GM23338 (cell line): ENCODE data around the gene UBE2F. TPM values are rescaled to one million over a fixed set of nuclear protein-coding genes. Genes with fewer than 3 reads are reported as not detected.

ENCODE experiments used
- ATAC-seq: fragments of 200-7000 bp; cut with Tn5 transposase; 3 replicates; pipeline ENCODE4 v1.9.1; 2020
- DNase-seq: peaks from one replicate; pipeline ENCODE4 v3.0.0-alpha.2; 2015; ENCODE audit warnings: low spot score
- H2AFZ ChIP-seq: fragments of 200-600 bp; sonication (generic); 2 replicates; pipeline ENCODE4 v1.8.0; 2016; ENCODE audit warnings: antibody characterized with exemption, mild to moderate bottlenecking, moderate library complexity
- H3F3A ChIP-seq: fragments of 200-600 bp; sonication (generic); replicated peaks from 2 replicates; pipeline ENCODE4 v1.8.0; 2017; ENCODE audit warnings: antibody characterized with exemption, mixed run types, low read depth
- H3K27ac ChIP-seq: fragments of 200-600 bp; sonication (generic); 2 replicates; pipeline ENCODE4 v1.6.1; 2016; ENCODE audit warnings: low read depth
- H3K27me3 ChIP-seq: fragments of 200-600 bp; sonication (generic); 2 replicates; pipeline ENCODE4 v1.8.0; 2016; ENCODE audit warnings: mild to moderate bottlenecking, mixed run types, moderate library complexity; ENCODE audit not compliant: insufficient read depth
- H3K36me3 ChIP-seq: fragments of 200-600 bp; sonication (generic); 2 replicates; pipeline ENCODE4 v1.8.0; 2016; ENCODE audit warnings: mild to moderate bottlenecking; ENCODE audit not compliant: insufficient read depth
- H3K4me1 ChIP-seq: fragments of 200-600 bp; sonication (generic); 2 replicates; pipeline ENCODE4 v1.8.0; 2016; ENCODE audit warnings: mild to moderate bottlenecking, moderate library complexity; ENCODE audit not compliant: insufficient read depth
- H3K4me2 ChIP-seq: fragments of 200-600 bp; sonication (generic); 2 replicates; pipeline ENCODE4 v1.7.1; 2017; ENCODE audit warnings: mixed run types
- H3K4me3 ChIP-seq: fragments of 200-600 bp; sonication (generic); 2 replicates; pipeline ENCODE4 v1.6.1; 2016; ENCODE audit warnings: mixed run types
- H3K79me2 ChIP-seq: fragments of 200-600 bp; sonication (generic); replicated peaks from 2 replicates; pipeline ENCODE4 v1.8.0; 2017; ENCODE audit warnings: mild to moderate bottlenecking; ENCODE audit not compliant: insufficient read depth
- H3K9me2 ChIP-seq: fragments of 200-600 bp; sonication (generic); 2 replicates; pipeline ENCODE4 v1.8.0; 2017; ENCODE audit not compliant: insufficient read depth
- H4K20me1 ChIP-seq: fragments of 200-600 bp; sonication (generic); replicated peaks from 2 replicates; pipeline ENCODE4 v1.8.0; 2017; ENCODE audit warnings: mild to moderate bottlenecking; ENCODE audit not compliant: insufficient read depth
- H3K27ac Mint-ChIP-seq: 2 replicates; pipeline ENCODE4 v1.8.0; 2020; ENCODE audit warnings: inconsistent platforms, mild to moderate bottlenecking, moderate library complexity, mixed read lengths
- H3K27me3 Mint-ChIP-seq: 3 replicates; pipeline ENCODE4 v1.8.0; 2022; ENCODE audit warnings: low read depth, mild to moderate bottlenecking, moderate library complexity, mixed read lengths, inconsistent platforms; ENCODE audit not compliant: insufficient read depth, poor library complexity
- H3K36me3 Mint-ChIP-seq: 3 replicates; pipeline ENCODE4 v1.8.0; 2021; ENCODE audit warnings: low read depth, mild to moderate bottlenecking, inconsistent platforms, moderate library complexity, mixed read lengths
- H3K4me1 Mint-ChIP-seq: 3 replicates; pipeline ENCODE4 v1.8.0; 2020; ENCODE audit warnings: mild to moderate bottlenecking, inconsistent platforms, mixed read lengths
- H3K4me3 Mint-ChIP-seq: 3 replicates; pipeline ENCODE4 v1.8.0; 2021; ENCODE audit warnings: moderate library complexity, mild to moderate bottlenecking, inconsistent platforms, mixed read lengths
- H3K9me3 Mint-ChIP-seq: 3 replicates; pipeline ENCODE4 v1.8.0; 2020; ENCODE audit warnings: moderate library complexity, mild to moderate bottlenecking, inconsistent platforms, mixed read lengths
- CREB1 ChIP-seq: fragments of 250-450 bp; sonication (Bioruptor Pico); IDR thresholded peaks from 2 replicates; pipeline ENCODE4 v1.5.0; 2020; ENCODE audit warnings: low read depth, mild to moderate bottlenecking, moderate library complexity
- ETS1 ChIP-seq: IDR thresholded peaks from 2 replicates; pipeline ENCODE4 v1.6.1; 2016; ENCODE audit warnings: antibody characterized with exemption
- JUNB ChIP-seq: IDR thresholded peaks from one replicate; pipeline ENCODE4 v1.6.1; 2016; ENCODE audit warnings: antibody characterized with exemption; ENCODE audit not compliant: unreplicated experiment
- NANOG ChIP-seq: IDR thresholded peaks from 2 replicates; pipeline ENCODE4 v1.6.1; 2016; ENCODE audit warnings: antibody characterized with exemption, borderline replicate concordance
- POLR2AphosphoS5 ChIP-seq: IDR thresholded peaks from 2 replicates; pipeline ENCODE4 v1.6.1; 2016; ENCODE audit warnings: antibody characterized with exemption, low read depth
- REST ChIP-seq: IDR thresholded peaks from one replicate; pipeline ENCODE4 v1.6.1; 2018; ENCODE audit warnings: antibody characterized with exemption; ENCODE audit not compliant: unreplicated experiment
- ZNF114 ChIP-seq: fragments of 250-450 bp; sonication (Bioruptor Pico); IDR thresholded peaks from 2 replicates; pipeline ENCODE4 v1.5.0; 2020; ENCODE audit warnings: mild to moderate bottlenecking, moderate library complexity
- ZNF331 ChIP-seq: fragments of 250-450 bp; sonication (Bioruptor Pico); IDR thresholded peaks from 2 replicates; pipeline ENCODE4 v1.5.0; 2020; ENCODE audit warnings: low read depth, mild to moderate bottlenecking, moderate library complexity
- polyA plus RNA-seq: library from polyadenylated mRNA; unstranded; fragments of >200 nt; fragmentation: Nextera tagmentation; extraction: Ambion mirVana; gene quantifications from 2 replicates; pipeline ENCODE4 v1.2.1, GENCODE V29; 2016
- total RNA-seq: library from RNA; depleted of rRNA; stranded (reverse); fragments of >200 nt; shearing (Covaris generic); gene quantifications from 2 replicates; pipeline ENCODE4 v1.2.3, GENCODE V29; 2014
- TF ChIP-seq, protein P1 (sequence below): fragments of 250-450 bp; sonication (Bioruptor Pico); IDR thresholded peaks from 2 replicates; pipeline ENCODE4 v1.5.0; 2020; ENCODE audit warnings: mild to moderate bottlenecking, moderate library complexity

UBE2F gene
- total and polyA plus RNA-seq, 2 experiments from 2014 or later, result 98.2 to 106 TPM

- TF ChIP-seq JUNB (no peak), ETS1 (no peak), NANOG (no peak), POLR2AphosphoS5 (no peak)
- TF ChIP-seq, protein P1, sequence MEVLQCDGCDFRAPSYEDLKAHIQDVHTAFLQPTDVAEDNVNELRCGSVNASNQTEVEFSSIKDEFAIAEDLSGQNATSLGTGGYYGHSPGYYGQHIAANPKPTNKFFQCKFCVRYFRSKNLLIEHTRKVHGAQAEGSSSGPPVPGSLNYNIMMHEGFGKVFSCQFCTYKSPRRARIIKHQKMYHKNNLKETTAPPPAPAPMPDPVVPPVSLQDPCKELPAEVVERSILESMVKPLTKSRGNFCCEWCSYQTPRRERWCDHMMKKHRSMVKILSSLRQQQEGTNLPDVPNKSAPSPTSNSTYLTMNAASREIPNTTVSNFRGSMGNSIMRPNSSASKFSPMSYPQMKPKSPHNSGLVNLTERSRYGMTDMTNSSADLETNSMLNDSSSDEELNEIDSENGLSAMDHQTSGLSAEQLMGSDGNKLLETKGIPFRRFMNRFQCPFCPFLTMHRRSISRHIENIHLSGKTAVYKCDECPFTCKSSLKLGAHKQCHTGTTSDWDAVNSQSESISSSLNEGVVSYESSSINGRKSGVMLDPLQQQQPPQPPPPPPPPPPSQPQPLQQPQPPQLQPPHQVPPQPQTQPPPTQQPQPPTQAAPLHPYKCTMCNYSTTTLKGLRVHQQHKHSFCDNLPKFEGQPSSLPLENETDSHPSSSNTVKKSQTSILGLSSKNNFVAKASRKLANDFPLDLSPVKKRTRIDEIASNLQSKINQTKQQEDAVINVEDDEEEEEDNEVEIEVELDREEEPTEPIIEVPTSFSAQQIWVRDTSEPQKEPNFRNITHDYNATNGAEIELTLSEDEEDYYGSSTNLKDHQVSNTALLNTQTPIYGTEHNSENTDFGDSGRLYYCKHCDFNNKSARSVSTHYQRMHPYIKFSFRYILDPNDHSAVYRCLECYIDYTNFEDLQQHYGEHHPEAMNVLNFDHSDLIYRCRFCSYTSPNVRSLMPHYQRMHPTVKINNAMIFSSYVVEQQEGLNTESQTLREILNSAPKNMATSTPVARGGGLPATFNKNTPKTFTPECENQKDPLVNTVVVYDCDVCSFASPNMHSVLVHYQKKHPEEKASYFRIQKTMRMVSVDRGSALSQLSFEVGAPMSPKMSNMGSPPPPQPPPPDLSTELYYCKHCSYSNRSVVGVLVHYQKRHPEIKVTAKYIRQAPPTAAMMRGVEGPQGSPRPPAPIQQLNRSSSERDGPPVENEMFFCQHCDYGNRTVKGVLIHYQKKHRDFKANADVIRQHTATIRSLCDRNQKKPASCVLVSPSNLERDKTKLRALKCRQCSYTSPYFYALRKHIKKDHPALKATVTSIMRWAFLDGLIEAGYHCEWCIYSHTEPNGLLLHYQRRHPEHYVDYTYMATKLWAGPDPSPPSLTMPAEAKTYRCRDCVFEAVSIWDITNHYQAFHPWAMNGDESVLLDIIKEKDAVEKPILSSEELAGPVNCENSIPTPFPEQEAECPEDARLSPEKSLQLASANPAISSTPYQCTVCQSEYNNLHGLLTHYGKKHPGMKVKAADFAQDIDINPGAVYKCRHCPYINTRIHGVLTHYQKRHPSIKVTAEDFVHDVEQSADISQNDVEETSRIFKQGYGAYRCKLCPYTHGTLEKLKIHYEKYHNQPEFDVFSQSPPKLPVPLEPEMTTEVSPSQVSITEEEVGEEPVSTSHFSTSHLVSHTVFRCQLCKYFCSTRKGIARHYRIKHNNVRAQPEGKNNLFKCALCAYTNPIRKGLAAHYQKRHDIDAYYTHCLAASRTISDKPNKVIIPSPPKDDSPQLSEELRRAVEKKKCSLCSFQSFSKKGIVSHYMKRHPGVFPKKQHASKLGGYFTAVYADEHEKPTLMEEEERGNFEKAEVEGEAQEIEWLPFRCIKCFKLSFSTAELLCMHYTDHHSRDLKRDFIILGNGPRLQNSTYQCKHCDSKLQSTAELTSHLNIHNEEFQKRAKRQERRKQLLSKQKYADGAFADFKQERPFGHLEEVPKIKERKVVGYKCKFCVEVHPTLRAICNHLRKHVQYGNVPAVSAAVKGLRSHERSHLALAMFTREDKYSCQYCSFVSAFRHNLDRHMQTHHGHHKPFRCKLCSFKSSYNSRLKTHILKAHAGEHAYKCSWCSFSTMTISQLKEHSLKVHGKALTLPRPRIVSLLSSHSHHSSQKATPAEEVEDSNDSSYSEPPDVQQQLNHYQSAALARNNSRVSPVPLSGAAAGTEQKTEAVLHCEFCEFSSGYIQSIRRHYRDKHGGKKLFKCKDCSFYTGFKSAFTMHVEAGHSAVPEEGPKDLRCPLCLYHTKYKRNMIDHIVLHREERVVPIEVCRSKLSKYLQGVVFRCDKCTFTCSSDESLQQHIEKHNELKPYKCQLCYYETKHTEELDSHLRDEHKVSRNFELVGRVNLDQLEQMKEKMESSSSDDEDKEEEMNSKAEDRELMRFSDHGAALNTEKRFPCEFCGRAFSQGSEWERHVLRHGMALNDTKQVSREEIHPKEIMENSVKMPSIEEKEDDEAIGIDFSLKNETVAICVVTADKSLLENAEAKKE (CRISPR knock-in tag), result no peak
Measured at GRCh38 chr2:237921967-237922492, 44.8 kb upstream of the UBE2F start (continued).

DNA sequence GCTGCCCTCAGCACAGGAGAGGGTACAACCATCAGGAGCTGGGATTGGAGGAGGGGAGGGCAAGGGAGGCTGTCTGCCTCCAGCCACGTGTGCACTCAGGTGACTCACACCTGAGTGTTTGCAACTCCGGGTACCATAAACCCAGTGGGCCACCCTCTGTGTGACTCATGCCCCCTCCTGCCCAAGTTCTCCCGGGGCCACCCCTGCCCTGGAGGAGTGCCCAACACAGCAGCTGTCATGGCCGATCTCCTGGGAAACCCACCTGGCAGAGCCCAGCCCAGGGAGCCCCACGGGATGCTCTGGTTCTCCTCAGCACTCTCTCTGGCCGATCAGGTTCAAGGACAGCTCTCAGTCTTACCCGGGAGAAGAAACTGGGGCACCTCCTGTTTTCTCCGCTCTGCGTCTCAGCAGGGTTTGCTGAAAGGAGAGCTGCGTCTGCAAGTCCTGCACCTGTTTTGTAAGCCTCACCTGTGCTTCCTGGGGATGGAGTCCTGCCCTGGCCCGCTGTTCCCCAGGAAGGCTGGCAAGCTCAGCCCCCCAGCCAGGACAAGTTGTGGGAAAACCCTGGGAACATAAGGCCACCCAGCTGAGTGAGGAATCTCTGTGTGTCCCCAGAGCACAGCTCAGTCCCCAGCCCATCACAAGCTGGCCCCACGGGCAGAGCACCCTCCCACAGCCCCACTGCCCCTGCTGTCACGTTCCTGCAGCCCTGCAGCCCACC, 44.0 kb upstream of the UBE2F start:
- H2AFZ ChIP-seq, result no peak overlapping the region
- ATAC-seq (peak; percentile 62), DNase-seq (no peak)
- no peaks in the 10 kb centered on the region for H3F3A ChIP-seq
- no peaks in the 10 kb centered on the region for H3K79me2 ChIP-seq
- no peak overlapping the region for H3K4me2 ChIP-seq
- no peaks in the 10 kb centered on the region for H4K20me1 ChIP-seq
- H3K9me2 ChIP-seq, result no peaks in the 10 kb centered on the region
- Mint-ChIP-seq H3K4me3 (no peak overlapping the region), H3K4me1 (peaks cover 8% of the 10 kb centered on the region; the same call in 2 of the 3 replicates), H3K27me3 (peaks cover 20% of the 10 kb centered on the region), H3K27ac (no peak overlapping the region), H3K9me3 (0 out of 3 replicates have a peak, but pooled peaks cover 2% of the 10 kb centered on the region), H3K36me3 (no peaks in the 10 kb centered on the region; the same call in 2 of the 3 replicates)
- H3K27me3 ChIP-seq, result no peaks in the 10 kb centered on the region
- H3K4me3 ChIP-seq, result no peak overlapping the region
- no peak overlapping the region for H3K27ac ChIP-seq
- H3K36me3 ChIP-seq, result no peaks in the 10 kb centered on the region
- no peaks in the 10 kb centered on the region for H3K4me1 ChIP-seq
- TF ChIP-seq CREB1 (CRISPR knock-in tag) (no peak), REST (no peak), ZNF331 (CRISPR knock-in tag) (no peak), ZNF114 (no peak)
